ENCODE results near the gene SLC66A1. TPM values are rescaled to one million over a fixed set of nuclear protein-coding genes. Genes with fewer than 3 reads are reported as not detected.
A peak's percentile ranks its signal among the peaks of the same experiment; 100 is the strongest.

The SLC66A1 gene
- total and polyA plus RNA-seq, 2 donors: 5.8 to 10.8 TPM

GRCh38 chr1:19342894-19343616 lies 30.9 kb downstream of the SLC66A1 start:
- 95% methylated on average over 33 of the region's 33 CpGs for WGBS
- Histone ChIP-seq H3K9me3 (ENCODE audit: control insufficient read depth in 2 of 2, insufficient read depth in 1 of 2, low read length in 1 of 2) (no peaks in the 10 kb centered on the region), H3K27ac (ENCODE audit: low read depth in 1 of 2, low read length in 1 of 2) (no peak overlapping the region), H3K4me1 (ENCODE audit: control insufficient read depth in 2 of 2, insufficient read depth in 2 of 2, low read length in 2 of 2) (peaks cover 0 to 10% of the 10 kb centered on the region in 2 donors), H3K4me3 (ENCODE audit: low read length in 2 of 2) (no peak overlapping the region), H3K27me3 (ENCODE audit: control insufficient read depth in 2 of 2, insufficient read depth in 1 of 2, low read length in 1 of 2) (no peaks in the 10 kb centered on the region), H3K36me3 (ENCODE audit: control insufficient read depth in 2 of 2, insufficient read depth in 2 of 2, low read length in 1 of 2) (peaks cover 47 to 72% of the 10 kb centered on the region in 2 donors)
- DNase-seq (ENCODE audit: low read depth in 6 of 9, low spot score in 9 of 9): no peak

GRCh38 chr1:19343617-19344350 lies 31.7 kb downstream of the SLC66A1 start:
- Histone ChIP-seq H3K9me3 (ENCODE audit: control insufficient read depth in 2 of 2, insufficient read depth in 1 of 2, low read length in 1 of 2) (no peaks in the 10 kb centered on the region), H3K36me3 (ENCODE audit: control insufficient read depth in 2 of 2, insufficient read depth in 2 of 2, low read length in 1 of 2) (peaks cover 50 to 69% of the 10 kb centered on the region in 2 donors), H3K27ac (ENCODE audit: low read depth in 1 of 2, low read length in 1 of 2) (no peak overlapping the region), H3K27me3 (ENCODE audit: control insufficient read depth in 2 of 2, insufficient read depth in 1 of 2, low read length in 1 of 2) (no peaks in the 10 kb centered on the region), H3K4me3 (ENCODE audit: low read length in 2 of 2) (no peak overlapping the region), H3K4me1 (ENCODE audit: control insufficient read depth in 2 of 2, insufficient read depth in 2 of 2, low read length in 2 of 2) (peaks cover 0 to 10% of the 10 kb centered on the region in 2 donors)
- DNase-seq (ENCODE audit: low read depth in 6 of 9, low spot score in 9 of 9): no peak
- 98% methylated on average over 20 of the region's 20 CpGs for WGBS

DNA sequence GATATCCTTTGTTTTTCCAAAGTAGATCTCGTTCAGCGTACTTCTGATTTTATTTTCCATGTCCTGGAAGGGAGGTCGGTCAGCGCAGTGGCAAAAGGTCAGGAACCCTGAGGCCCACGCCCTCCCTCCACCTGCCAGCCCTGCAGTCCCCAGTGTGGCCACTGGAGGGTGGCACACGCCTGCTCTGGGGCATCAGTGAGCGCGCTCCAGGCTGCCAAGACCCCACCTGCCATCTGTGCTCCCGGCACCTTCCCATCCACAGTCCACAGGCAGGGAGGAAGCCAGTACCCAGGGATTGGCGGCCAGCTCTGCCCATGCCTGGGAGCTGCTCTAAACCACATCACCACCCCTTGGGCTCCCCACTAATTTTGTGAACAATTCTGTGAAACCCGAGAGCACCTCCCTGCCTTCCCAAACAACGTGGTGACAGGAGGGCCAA lies 32.3 kb downstream of the SLC66A1 start:
- Histone ChIP-seq H3K4me3 (ENCODE audit: low read length in 2 of 2) (no peak overlapping the region), H3K27ac (ENCODE audit: low read depth in 1 of 2, low read length in 1 of 2) (no peak overlapping the region), H3K9me3 (ENCODE audit: control insufficient read depth in 2 of 2, insufficient read depth in 1 of 2, low read length in 1 of 2) (no peaks in the 10 kb centered on the region), H3K36me3 (ENCODE audit: control insufficient read depth in 2 of 2, insufficient read depth in 2 of 2, low read length in 1 of 2) (peaks cover 53 to 68% of the 10 kb centered on the region in 2 donors), H3K4me1 (ENCODE audit: control insufficient read depth in 2 of 2, insufficient read depth in 2 of 2, low read length in 2 of 2) (peaks cover 0 to 10% of the 10 kb centered on the region in 2 donors), H3K27me3 (ENCODE audit: control insufficient read depth in 2 of 2, insufficient read depth in 1 of 2, low read length in 1 of 2) (no peaks in the 10 kb centered on the region)
- 87% methylated on average over 12 of the region's 12 CpGs for WGBS
- peak in 4 of 9 donors; percentile 15 to 58 (median 48) for DNase-seq (ENCODE audit: low read depth in 6 of 9, low spot score in 9 of 9)

- no peak overlapping the region for H3K27ac ChIP-seq (ENCODE audit: low read depth in 1 of 2, low read length in 1 of 2)
- WGBS: 98% methylated on average over 11 of the region's 11 CpGs
- peaks cover 0 to 7% of the 10 kb centered on the region in 2 donors for H3K4me1 ChIP-seq (ENCODE audit: control insufficient read depth in 2 of 2, insufficient read depth in 2 of 2, low read length in 2 of 2)
- H3K9me3 ChIP-seq (ENCODE audit: control insufficient read depth in 2 of 2, insufficient read depth in 1 of 2, low read length in 1 of 2): no peaks in the 10 kb centered on the region
- peaks cover 53 to 68% of the 10 kb centered on the region in 2 donors for H3K36me3 ChIP-seq (ENCODE audit: control insufficient read depth in 2 of 2, insufficient read depth in 2 of 2, low read length in 1 of 2)
- no peak overlapping the region for H3K4me3 ChIP-seq (ENCODE audit: low read length in 2 of 2)
- no peaks in the 10 kb centered on the region for H3K27me3 ChIP-seq (ENCODE audit: control insufficient read depth in 2 of 2, insufficient read depth in 1 of 2, low read length in 1 of 2)
- no peak for DNase-seq (ENCODE audit: low read depth in 6 of 9, low spot score in 9 of 9)
Observed at GRCh38 chr1:19344831-19345230, 32.7 kb downstream of the SLC66A1 start.

GRCh38 chr1:19345391-19345790 lies 33.3 kb downstream of the SLC66A1 start:
- H3K4me1 ChIP-seq (ENCODE audit: control insufficient read depth in 2 of 2, insufficient read depth in 2 of 2, low read length in 2 of 2): peaks cover 0 to 5% of the 10 kb centered on the region in 2 donors
- no peak for DNase-seq (ENCODE audit: low read depth in 6 of 9, low spot score in 9 of 9)
- 96% methylated on average over 8 of the region's 8 CpGs for WGBS

DNA sequence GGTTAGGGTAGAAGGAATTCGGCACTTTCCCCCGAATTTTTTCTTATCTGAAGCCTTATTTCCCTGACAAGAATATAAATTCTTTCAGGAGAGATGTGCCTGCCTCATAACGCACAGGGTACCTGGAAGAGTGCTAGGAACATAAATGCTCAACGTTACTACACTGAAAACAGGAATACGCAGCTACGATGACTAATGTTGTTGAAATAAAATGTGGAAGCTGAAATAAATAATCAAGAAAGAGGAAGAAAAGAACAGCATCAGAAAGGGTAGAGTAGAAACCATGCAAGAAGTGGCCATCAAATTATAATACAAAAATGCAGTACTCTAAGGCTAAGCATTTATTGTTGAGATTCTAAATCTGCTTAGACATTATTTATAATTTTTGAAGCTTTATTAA lies 33.9 kb downstream of the SLC66A1 start:
- WGBS: 93% methylated on average over 6 of the region's 6 CpGs
- Histone ChIP-seq H3K4me3 (ENCODE audit: low read length in 2 of 2) (no peak overlapping the region), H3K36me3 (ENCODE audit: control insufficient read depth in 2 of 2, insufficient read depth in 2 of 2, low read length in 1 of 2) (peaks cover 49 to 63% of the 10 kb centered on the region in 2 donors), H3K27me3 (ENCODE audit: control insufficient read depth in 2 of 2, insufficient read depth in 1 of 2, low read length in 1 of 2) (no peaks in the 10 kb centered on the region), H3K4me1 (ENCODE audit: control insufficient read depth in 2 of 2, insufficient read depth in 2 of 2, low read length in 2 of 2) (peaks cover 0 to 5% of the 10 kb centered on the region in 2 donors), H3K27ac (ENCODE audit: low read depth in 1 of 2, low read length in 1 of 2) (no peak overlapping the region), H3K9me3 (ENCODE audit: control insufficient read depth in 2 of 2, insufficient read depth in 1 of 2, low read length in 1 of 2) (no peaks in the 10 kb centered on the region)
- no peak for DNase-seq (ENCODE audit: low read depth in 6 of 9, low spot score in 9 of 9)

More at GRCh38 chr1:19345391-19345790, 33.3 kb downstream of the SLC66A1 start:
- Histone ChIP-seq H3K9me3 (ENCODE audit: control insufficient read depth in 2 of 2, insufficient read depth in 1 of 2, low read length in 1 of 2) (no peaks in the 10 kb centered on the region), H3K27me3 (ENCODE audit: control insufficient read depth in 2 of 2, insufficient read depth in 1 of 2, low read length in 1 of 2) (no peaks in the 10 kb centered on the region), H3K27ac (ENCODE audit: low read depth in 1 of 2, low read length in 1 of 2) (no peak overlapping the region), H3K36me3 (ENCODE audit: control insufficient read depth in 2 of 2, insufficient read depth in 2 of 2, low read length in 1 of 2) (peaks cover 53 to 67% of the 10 kb centered on the region in 2 donors), H3K4me3 (ENCODE audit: low read length in 2 of 2) (no peak overlapping the region)

GRCh38 chr1:19347533-19348172 lies 35.5 kb downstream of the SLC66A1 start:
- Histone ChIP-seq H3K4me3 (ENCODE audit: low read length in 2 of 2) (no peak overlapping the region), H3K27ac (ENCODE audit: low read depth in 1 of 2, low read length in 1 of 2) (no peak overlapping the region), H3K4me1 (ENCODE audit: control insufficient read depth in 2 of 2, insufficient read depth in 2 of 2, low read length in 2 of 2) (peaks cover 0 to 2% of the 10 kb centered on the region in 2 donors), H3K36me3 (ENCODE audit: control insufficient read depth in 2 of 2, insufficient read depth in 2 of 2, low read length in 1 of 2) (peaks cover 51 to 68% of the 10 kb centered on the region in 2 donors), H3K27me3 (ENCODE audit: control insufficient read depth in 2 of 2, insufficient read depth in 1 of 2, low read length in 1 of 2) (no peaks in the 10 kb centered on the region), H3K9me3 (ENCODE audit: control insufficient read depth in 2 of 2, insufficient read depth in 1 of 2, low read length in 1 of 2) (no peaks in the 10 kb centered on the region)
- WGBS: 71% methylated on average over 14 of the region's 14 CpGs
- DNase-seq (ENCODE audit: low read depth in 6 of 9, low spot score in 9 of 9): no peak

GRCh38 chr1:19348441-19349198 lies 36.5 kb downstream of the SLC66A1 start:
- Histone ChIP-seq H3K4me3 (ENCODE audit: low read length in 2 of 2) (no peak overlapping the region), H3K27me3 (ENCODE audit: control insufficient read depth in 2 of 2, insufficient read depth in 1 of 2, low read length in 1 of 2) (no peaks in the 10 kb centered on the region), H3K36me3 (ENCODE audit: control insufficient read depth in 2 of 2, insufficient read depth in 2 of 2, low read length in 1 of 2) (peaks cover 58 to 68% of the 10 kb centered on the region in 2 donors), H3K27ac (ENCODE audit: low read depth in 1 of 2, low read length in 1 of 2) (no peak overlapping the region), H3K9me3 (ENCODE audit: control insufficient read depth in 2 of 2, insufficient read depth in 1 of 2, low read length in 1 of 2) (no peaks in the 10 kb centered on the region), H3K4me1 (ENCODE audit: control insufficient read depth in 2 of 2, insufficient read depth in 2 of 2, low read length in 2 of 2) (peaks cover 0 to 5% of the 10 kb centered on the region in 2 donors)
- DNase-seq (ENCODE audit: low read depth in 6 of 9, low spot score in 9 of 9): no peak
- 87% methylated on average over 15 of the region's 15 CpGs for WGBS

All from thymus (tissue), 11 donors.